ENCODE measurements around the gene CHML. TPM values are rescaled to one million over a fixed set of nuclear protein-coding genes. Genes with fewer than 3 reads are reported as not detected.

The CHML gene
- total RNA-seq, 1 donor from 2014 or later: 43.6 TPM

DNA sequence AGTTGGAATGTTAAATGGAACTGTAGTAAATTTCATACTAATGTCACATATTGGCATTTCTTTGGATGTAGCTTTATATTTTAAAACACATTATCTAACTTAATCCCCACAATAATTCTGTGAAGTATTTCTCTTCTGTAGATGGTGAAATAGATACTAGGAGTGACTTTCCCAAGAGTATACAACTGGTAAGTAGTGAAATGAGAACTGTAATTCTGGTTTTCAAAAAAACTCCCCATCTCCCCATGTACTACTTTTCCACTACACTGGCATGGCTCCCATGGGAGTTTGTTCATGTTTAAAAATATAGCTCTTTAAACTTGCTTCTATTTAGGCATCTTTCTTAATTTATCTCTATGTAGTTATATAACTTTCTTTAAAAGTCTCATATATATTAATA lies 10.2 kb downstream of the CHML start:
- Mint-ChIP-seq H3K4me3 (no peak overlapping the region), H3K9me3 (peaks cover 16% of the 10 kb centered on the region), H3K27me3 (ENCODE audit: insufficient read depth, low read depth) (no peaks in the 10 kb centered on the region), H3K36me3 (peaks cover 31% of the 10 kb centered on the region), H3K27ac (no peak overlapping the region), H3K4me1 (peaks cover 5% of the 10 kb centered on the region)
- Histone ChIP-seq H3K36me3 (peaks cover under 1% of the 10 kb centered on the region), H3K27ac (no peak overlapping the region), H2AFZ (replicated peaks) (no peak overlapping the region), H3K9ac (no peak overlapping the region), H4K20me1 (ENCODE audit: low read depth) (peaks cover 16% of the 10 kb centered on the region), H3K27me3 (no peaks in the 10 kb centered on the region), H3K4me2 (no peak overlapping the region), H3K79me2 (ENCODE audit: low read depth) (peaks cover 57% of the 10 kb centered on the region), H3K9me3 (ENCODE audit: low read depth) (no peaks in the 10 kb centered on the region), H3F3A (ENCODE audit: low read depth) (peaks cover 5% of the 10 kb centered on the region), H3K4me1 (peaks cover 3% of the 10 kb centered on the region), H3K4me3 (no peak overlapping the region)
- TF ChIP-seq EZH2 (IDR thresholded peaks at IDR 0.05) (no peak), EZH2phosphoT487 (IDR thresholded peaks at IDR 0.05) (no peak)
- TF ChIP-seq, protein P1, sequence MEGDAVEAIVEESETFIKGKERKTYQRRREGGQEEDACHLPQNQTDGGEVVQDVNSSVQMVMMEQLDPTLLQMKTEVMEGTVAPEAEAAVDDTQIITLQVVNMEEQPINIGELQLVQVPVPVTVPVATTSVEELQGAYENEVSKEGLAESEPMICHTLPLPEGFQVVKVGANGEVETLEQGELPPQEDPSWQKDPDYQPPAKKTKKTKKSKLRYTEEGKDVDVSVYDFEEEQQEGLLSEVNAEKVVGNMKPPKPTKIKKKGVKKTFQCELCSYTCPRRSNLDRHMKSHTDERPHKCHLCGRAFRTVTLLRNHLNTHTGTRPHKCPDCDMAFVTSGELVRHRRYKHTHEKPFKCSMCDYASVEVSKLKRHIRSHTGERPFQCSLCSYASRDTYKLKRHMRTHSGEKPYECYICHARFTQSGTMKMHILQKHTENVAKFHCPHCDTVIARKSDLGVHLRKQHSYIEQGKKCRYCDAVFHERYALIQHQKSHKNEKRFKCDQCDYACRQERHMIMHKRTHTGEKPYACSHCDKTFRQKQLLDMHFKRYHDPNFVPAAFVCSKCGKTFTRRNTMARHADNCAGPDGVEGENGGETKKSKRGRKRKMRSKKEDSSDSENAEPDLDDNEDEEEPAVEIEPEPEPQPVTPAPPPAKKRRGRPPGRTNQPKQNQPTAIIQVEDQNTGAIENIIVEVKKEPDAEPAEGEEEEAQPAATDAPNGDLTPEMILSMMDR (IDR thresholded peaks at IDR 0.05): no peak
- no peak for DNase-seq (ENCODE audit: low spot score)

DNA sequence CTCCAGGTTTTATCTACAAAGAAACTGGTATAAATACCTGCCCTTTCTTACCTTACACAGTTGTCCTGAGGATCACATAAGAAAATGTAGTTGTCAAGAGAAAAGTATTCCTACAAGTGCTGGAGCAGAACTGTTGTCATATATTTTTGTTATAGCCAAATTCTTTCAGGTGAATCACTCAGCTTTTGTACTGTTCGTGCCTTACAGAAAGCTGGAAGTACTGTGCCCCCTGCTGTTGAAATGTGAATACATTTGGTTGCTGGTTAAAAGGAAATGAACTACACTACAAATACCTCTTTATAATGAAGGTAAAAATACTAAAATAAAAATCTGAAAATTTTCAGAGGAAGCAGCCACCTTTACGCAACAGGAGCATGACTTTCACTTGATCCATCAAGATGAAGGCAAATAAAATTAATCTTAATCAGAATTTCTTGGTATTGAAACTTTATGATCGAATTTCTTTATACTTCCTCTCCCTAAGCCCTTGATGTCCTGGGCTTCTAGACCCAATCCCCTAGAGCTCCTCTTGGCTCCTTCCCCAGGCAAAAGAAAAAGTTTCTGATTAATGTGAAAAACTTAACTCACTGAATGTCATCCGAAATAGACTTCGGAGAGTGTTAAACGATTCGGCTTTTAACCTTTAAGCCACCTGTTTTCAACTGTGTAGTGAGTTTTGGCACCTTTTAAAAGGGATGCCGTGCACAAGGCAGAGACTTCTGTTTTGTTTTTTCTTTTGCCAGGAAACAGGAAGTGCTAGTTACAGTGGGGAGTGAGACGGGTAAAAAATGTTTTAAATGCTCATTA lies 12.5 kb downstream of the CHML start:
- H2AFZ ChIP-seq (replicated peaks): no peak overlapping the region
- peaks cover 34% of the 10 kb centered on the region for H3K79me2 ChIP-seq (ENCODE audit: low read depth)
- no peaks in the 10 kb centered on the region for H3K27me3 Mint-ChIP-seq (ENCODE audit: insufficient read depth, low read depth)
- H3K36me3 Mint-ChIP-seq: peaks cover 18% of the 10 kb centered on the region
- H3K4me2 ChIP-seq: no peak overlapping the region
- H3K4me3 ChIP-seq: no peak overlapping the region
- H3K27ac ChIP-seq: peak overlapping the region; percentile 24
- H3K27ac Mint-ChIP-seq: no peak overlapping the region
- H4K20me1 ChIP-seq (ENCODE audit: low read depth): peaks cover 21% of the 10 kb centered on the region
- peaks cover 3% of the 10 kb centered on the region for H3K4me1 ChIP-seq
- no peaks in the 10 kb centered on the region for H3K27me3 ChIP-seq
- no peaks in the 10 kb centered on the region for H3K9me3 ChIP-seq (ENCODE audit: low read depth)
- DNase-seq (ENCODE audit: low spot score): peak; percentile 64
- peaks cover 5% of the 10 kb centered on the region for H3K4me1 Mint-ChIP-seq
- no peaks in the 10 kb centered on the region for H3K36me3 ChIP-seq
- H3K9ac ChIP-seq: no peak overlapping the region
- TF ChIP-seq EZH2 (IDR thresholded peaks at IDR 0.05): no peak
- TF ChIP-seq, protein P1 (IDR thresholded peaks at IDR 0.05): peak; percentile 57
- H3F3A ChIP-seq (ENCODE audit: low read depth): peaks cover 5% of the 10 kb centered on the region
- peaks cover 5% of the 10 kb centered on the region for H3K9me3 Mint-ChIP-seq
- no peak overlapping the region for H3K4me3 Mint-ChIP-seq

DNA sequence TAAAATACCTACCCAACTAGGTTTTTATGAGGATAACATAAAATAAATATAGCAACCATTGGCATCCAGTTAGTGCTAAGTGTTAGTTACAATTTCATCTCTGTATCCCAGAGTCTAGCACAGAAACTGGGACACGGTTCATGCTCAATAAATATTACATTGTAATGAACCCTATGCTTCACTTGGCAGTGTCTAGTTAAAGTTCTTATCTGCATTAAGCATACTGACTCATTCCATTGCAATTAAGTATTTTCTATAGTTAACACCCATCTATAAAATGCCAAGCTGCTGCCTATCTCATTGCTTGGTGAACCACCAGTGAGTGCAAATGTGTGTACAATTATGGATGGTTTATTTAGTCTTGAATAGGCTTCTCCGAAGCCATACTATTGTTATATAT lies 15.2 kb downstream of the CHML start:
- Histone ChIP-seq H3K36me3 (no peaks in the 10 kb centered on the region), H3K4me1 (peaks cover 3% of the 10 kb centered on the region), H3K27ac (no peak overlapping the region), H2AFZ (replicated peaks) (no peak overlapping the region), H3F3A (ENCODE audit: low read depth) (peaks cover 5% of the 10 kb centered on the region), H4K20me1 (ENCODE audit: low read depth) (peaks cover 10% of the 10 kb centered on the region), H3K4me2 (no peak overlapping the region), H3K4me3 (no peak overlapping the region), H3K9ac (no peak overlapping the region), H3K79me2 (ENCODE audit: low read depth) (peaks cover 11% of the 10 kb centered on the region), H3K9me3 (ENCODE audit: low read depth) (no peaks in the 10 kb centered on the region), H3K27me3 (no peaks in the 10 kb centered on the region)
- Mint-ChIP-seq H3K36me3 (peaks cover 15% of the 10 kb centered on the region), H3K9me3 (no peaks in the 10 kb centered on the region), H3K4me3 (no peak overlapping the region), H3K27ac (no peak overlapping the region), H3K4me1 (peaks cover 5% of the 10 kb centered on the region), H3K27me3 (ENCODE audit: insufficient read depth, low read depth) (peaks cover 2% of the 10 kb centered on the region)
- DNase-seq (ENCODE audit: low spot score): no peak
- no peak for TF ChIP-seq EZH2phosphoT487 (IDR thresholded peaks at IDR 0.05)
- TF ChIP-seq, protein P1 (IDR thresholded peaks at IDR 0.05): no peak
- TF ChIP-seq EZH2 (IDR thresholded peaks at IDR 0.05): no peak
